Measurements from ENCODE around the gene DIAPH2. TPM values are rescaled to one million over a fixed set of nuclear protein-coding genes. Genes with fewer than 3 reads are reported as not detected.

DIAPH2 gene
- polyA plus RNA-seq, 1 experiment = 3.1 TPM

- ChIA-PET CTCF (no interaction called here), POLR2A (no interaction called here)
- no peaks in the 10 kb centered on the region for H3K36me3 ChIP-seq (ENCODE audit: control insufficient read depth, insufficient read depth, low read length)
- no peak for DNase-seq (ENCODE audit: low read depth)
- no peak for TF ChIP-seq CTCF (IDR thresholded peaks at IDR 0.05; ENCODE audit: insufficient read depth, low read depth, low read length)
- no peaks in the 10 kb centered on the region for H3K27me3 ChIP-seq (ENCODE audit: control insufficient read depth, insufficient read depth, low read length)
- H3K4me3 ChIP-seq (ENCODE audit: low read depth, low read length) = no peak overlapping the region
Observed at GRCh38 chrX:96692890-96693289, 8.2 kb downstream of the DIAPH2 start.

DNA sequence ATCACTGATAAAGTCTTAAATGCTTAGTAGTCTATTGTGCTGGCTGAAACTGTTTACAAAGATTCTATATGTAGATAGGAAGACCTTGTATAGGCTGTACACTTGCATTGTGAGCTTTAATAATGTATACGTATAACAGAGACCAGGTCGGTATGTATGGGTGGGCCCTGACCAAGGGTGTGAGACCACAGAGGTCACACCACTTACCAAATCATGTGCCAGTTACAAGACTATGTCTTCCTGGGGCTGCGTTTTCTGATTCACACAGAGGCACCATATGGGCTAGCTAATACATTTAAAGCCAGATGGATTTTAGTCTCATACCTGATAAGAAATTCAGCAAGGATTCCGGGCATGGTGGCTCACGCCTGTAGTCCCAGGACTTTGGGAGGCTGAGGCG, 8.8 kb downstream of the DIAPH2 start:
- CTCF ChIA-PET = no interaction called here
- POLR2A ChIA-PET = no interaction called here
- TF ChIP-seq CTCF (IDR thresholded peaks at IDR 0.05; ENCODE audit: insufficient read depth, low read depth, low read length) = no peak
- no peak for DNase-seq (ENCODE audit: low read depth)
- H3K36me3 ChIP-seq (ENCODE audit: control insufficient read depth, insufficient read depth, low read length) = no peaks in the 10 kb centered on the region
- H3K4me3 ChIP-seq (ENCODE audit: low read depth, low read length) = no peak overlapping the region
- H3K27me3 ChIP-seq (ENCODE audit: control insufficient read depth, insufficient read depth, low read length) = no peaks in the 10 kb centered on the region

DNA sequence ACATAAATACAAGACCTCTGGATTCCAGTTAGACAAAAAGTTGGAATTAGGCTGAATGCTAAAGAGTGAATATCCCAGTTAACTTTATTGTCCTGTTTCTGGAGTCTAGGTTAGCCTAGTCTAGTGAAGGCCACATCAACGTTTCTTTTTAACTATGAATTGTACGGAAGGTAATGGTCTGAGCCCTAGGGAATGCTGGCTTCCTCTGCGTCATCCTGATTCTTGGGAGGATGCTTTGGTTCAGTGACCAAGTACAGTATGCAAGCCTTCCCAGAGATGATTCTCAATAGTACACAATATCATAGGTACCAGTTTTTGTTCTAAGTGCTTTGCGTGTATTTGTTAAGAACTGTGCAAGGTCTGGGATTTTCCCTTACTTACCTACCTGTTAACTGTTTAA, 11.8 kb downstream of the DIAPH2 start:
- Histone ChIP-seq H3K27me3 (ENCODE audit: control insufficient read depth, insufficient read depth, low read length) (no peaks in the 10 kb centered on the region), H3K36me3 (ENCODE audit: control insufficient read depth, insufficient read depth, low read length) (no peaks in the 10 kb centered on the region), H3K4me3 (ENCODE audit: low read depth, low read length) (no peak overlapping the region)
- no peak for TF ChIP-seq CTCF (IDR thresholded peaks at IDR 0.05; ENCODE audit: insufficient read depth, low read depth, low read length)
- ChIA-PET POLR2A (no interaction called here), CTCF (no interaction called here)
- no peak for DNase-seq (ENCODE audit: low read depth)

DNA sequence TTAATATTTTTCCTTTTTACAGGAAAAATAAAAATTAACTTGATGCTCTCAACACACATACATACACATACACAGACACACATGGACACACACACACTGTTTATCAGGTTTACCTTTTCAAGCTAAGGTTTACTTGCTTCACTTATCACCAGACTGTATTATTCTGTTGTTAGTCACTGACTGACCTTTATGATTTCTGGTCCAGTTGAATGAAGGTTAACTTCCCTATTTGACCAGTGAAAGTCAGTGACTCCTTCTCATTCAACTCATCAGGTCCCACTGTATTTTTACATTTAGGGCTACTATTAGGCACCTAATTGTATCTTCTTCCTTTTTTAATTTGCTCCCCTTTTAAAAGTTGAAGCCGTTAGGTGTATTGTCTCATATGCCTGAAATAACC, 16.0 kb downstream of the DIAPH2 start:
- TF ChIP-seq CTCF (IDR thresholded peaks at IDR 0.05; ENCODE audit: insufficient read depth, low read depth, low read length) = no peak
- CTCF ChIA-PET = no interaction called here

DNA sequence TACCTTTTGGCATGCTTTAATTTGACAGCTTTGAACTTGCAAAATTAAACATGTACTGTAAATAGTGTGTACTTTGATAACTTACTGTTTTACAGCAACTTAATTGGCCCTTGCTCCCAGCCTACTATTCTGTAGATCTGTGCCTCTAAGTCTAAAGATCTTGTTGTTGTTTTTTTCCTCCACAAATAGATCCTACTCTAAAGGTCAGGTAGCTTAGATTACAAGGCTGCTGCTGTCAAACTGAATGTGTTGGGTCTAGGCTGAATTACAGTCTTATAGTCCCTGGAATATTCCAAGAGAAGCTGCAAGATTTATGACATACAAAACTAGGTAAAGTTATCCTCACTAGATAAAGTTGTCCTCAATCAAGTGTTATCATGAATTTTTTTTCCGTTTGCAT, 18.7 kb downstream of the DIAPH2 start:
- H3K4me3 ChIP-seq (ENCODE audit: low read depth, low read length) = no peak overlapping the region
- POLR2A ChIA-PET = no interaction called here
- no peaks in the 10 kb centered on the region for H3K27me3 ChIP-seq (ENCODE audit: control insufficient read depth, insufficient read depth, low read length)
- no peaks in the 10 kb centered on the region for H3K36me3 ChIP-seq (ENCODE audit: control insufficient read depth, insufficient read depth, low read length)
- DNase-seq (ENCODE audit: low read depth) = no peak
- no peak for TF ChIP-seq CTCF (IDR thresholded peaks at IDR 0.05; ENCODE audit: insufficient read depth, low read depth, low read length)
- CTCF ChIA-PET = no interaction called here

More for the DNA sequence above, 16.0 kb downstream of the DIAPH2 start:
- POLR2A ChIA-PET = no interaction called here
- Histone ChIP-seq H3K27me3 (ENCODE audit: control insufficient read depth, insufficient read depth, low read length) (no peaks in the 10 kb centered on the region), H3K36me3 (ENCODE audit: control insufficient read depth, insufficient read depth, low read length) (no peaks in the 10 kb centered on the region), H3K4me3 (ENCODE audit: low read depth, low read length) (no peak overlapping the region)
- DNase-seq (ENCODE audit: low read depth) = no peak
